ENCODE measurements around the gene EMCN.

- TF ChIP-seq CTCF (IDR thresholded peaks at IDR 0.05) = no peak
- TF ChIP-seq POLR2A (IDR thresholded peaks at IDR 0.05) = no peak
Observed at GRCh38 chr4:100545427-100545826, 27.6 kb upstream of the EMCN start.

Data from ovary (tissue), 3 donors.